SK-N-SH (cell line): Measurements from ENCODE around the gene UVRAG. TPM values are rescaled to one million over a fixed set of nuclear protein-coding genes. Genes with fewer than 3 reads are reported as not detected.

Experiments used
- CTCF ChIA-PET: fragments of 300-600, 350-600 bp; formaldehyde crosslinking; extraction: SDS; loops from one replicate; lab custom pipeline; 2021; lab: Yijun Ruan, JAX
- POLR2A ChIA-PET: fragments of 350-600 bp; sonication (Branson Sonifier 250); formaldehyde crosslinking; extraction: SDS; loops from one replicate; lab custom pipeline; 2020; ENCODE audit warnings: antibody characterized with exemption, inconsistent platforms; lab: Yijun Ruan, JAX
- DNase-seq: peaks from one replicate; pipeline ENCODE4 v3.0.0; 2012
- H2AFZ ChIP-seq: fragments of 200-600 bp; sonication (generic); 2 replicates; pipeline ENCODE4 v1.8.1; 2016; ENCODE audit warnings: antibody characterized with exemption, mild to moderate bottlenecking, low read depth
- H3F3A ChIP-seq: fragments of 200-600 bp; sonication (generic); replicated peaks from 2 replicates; pipeline ENCODE3; 2016; ENCODE audit warnings: antibody characterized with exemption, mild to moderate bottlenecking; ENCODE audit not compliant: insufficient read depth
- H3K27ac ChIP-seq, 2 experiments: fragments of 200-500 bp in 1 of 2; fragments of 200-600 bp in 1 of 2; sonication (Bioruptor generic) in 1 of 2; sonication (generic), shearing (Covaris generic) in 1 of 2; 2 replicates each; pipeline versions ENCODE4 v1.5.1 to v1.6.1; 2014 to 2016; ENCODE audit warnings: low read depth in 2 of 2, inconsistent platforms in 1 of 2, low read length in 1 of 2, mild to moderate bottlenecking in 1 of 2, mixed read lengths in 1 of 2
- H3K27me3 ChIP-seq: fragments of 200-600 bp; sonication (generic), shearing (Covaris generic); 2 replicates; pipeline ENCODE4 v1.6.1; 2016; ENCODE audit warnings: mixed run types; ENCODE audit not compliant: insufficient read depth
- H3K36me3 ChIP-seq, 2 experiments: fragments of 200-500 bp in 1 of 2; fragments of 200-600 bp in 1 of 2; sonication (Bioruptor generic) in 1 of 2; sonication (generic) in 1 of 2; replicated peaks in 1 of 2; 2 replicates each; pipeline versions ENCODE3 to v1.5.1; 2014 to 2016; ENCODE audit warnings: low read length in 1 of 2, mild to moderate bottlenecking in 1 of 2; ENCODE audit not compliant: insufficient read depth in 2 of 2, control insufficient read depth in 1 of 2
- H3K4me1 ChIP-seq, 2 experiments: fragments of 200-500 bp in 1 of 2; fragments of 200-600 bp in 1 of 2; sonication (Bioruptor generic) in 1 of 2; sonication (generic), shearing (Covaris generic) in 1 of 2; 2 replicates each; pipeline versions ENCODE4 v1.5.1 to v1.6.1; 2014 to 2016; ENCODE audit warnings: low read depth in 1 of 2, low read length in 1 of 2, mixed run types in 1 of 2; ENCODE audit not compliant: insufficient read depth in 2 of 2, control insufficient read depth in 1 of 2
- H3K4me2 ChIP-seq: fragments of 200-600 bp; sonication (generic), shearing (Covaris generic); 2 replicates; pipeline ENCODE4 v1.6.1; 2017; ENCODE audit warnings: mixed run types
- H3K4me3 ChIP-seq, 2 experiments: fragments of 200-500 bp in 1 of 2; fragments of 200-600 bp in 1 of 2; sonication (Bioruptor generic) in 1 of 2; sonication (generic), shearing (Covaris generic) in 1 of 2; 2 replicates each; pipeline versions ENCODE4 v1.5.1 to v1.8.1; 2014 to 2016; ENCODE audit warnings: low read depth in 2 of 2, inconsistent platforms in 1 of 2, low read length in 1 of 2, mild to moderate bottlenecking in 1 of 2, mixed read lengths in 1 of 2, moderate library complexity in 1 of 2
- H3K79me2 ChIP-seq: fragments of 200-600 bp; sonication (generic); 2 replicates; pipeline ENCODE4 v1.8.1; 2017; ENCODE audit warnings: mild to moderate bottlenecking; ENCODE audit not compliant: insufficient read depth
- H3K9ac ChIP-seq: fragments of 200-600 bp; sonication (generic); 2 replicates; pipeline ENCODE4 v1.6.1; 2017; ENCODE audit warnings: mixed run types
- H3K9me2 ChIP-seq: fragments of 200-600 bp; sonication (generic); 2 replicates; pipeline ENCODE4 v1.6.1; 2017; ENCODE audit warnings: mixed run types
- H3K9me3 ChIP-seq: fragments of 200-600 bp; sonication (generic); 2 replicates; pipeline ENCODE4 v1.6.1; 2017; ENCODE audit warnings: mixed run types, mild to moderate bottlenecking, moderate library complexity
- H4K20me1 ChIP-seq: fragments of 200-600 bp; sonication (generic); 2 replicates; pipeline ENCODE4 v1.6.1; 2017; ENCODE audit warnings: mild to moderate bottlenecking, mixed run types; ENCODE audit not compliant: insufficient read depth
- CHD2 ChIP-seq: fragments of 150-350 bp; IDR thresholded peaks from 2 replicates; pipeline ENCODE4 v1.6.1; 2018; ENCODE audit warnings: low read length; ENCODE audit not compliant: partially characterized antibody
- EP300 ChIP-seq, 2 experiments: IDR thresholded peaks; 2 replicates each; pipeline versions ENCODE4 v1.4.0 to v1.6.1; 2012; ENCODE audit warnings: borderline replicate concordance in 1 of 2, low read depth in 1 of 2, low read length in 1 of 2
- FOSL2 ChIP-seq: IDR thresholded peaks from 2 replicates; pipeline ENCODE4 v1.4.0; 2012; ENCODE audit warnings: low read depth, mild to moderate bottlenecking, moderate library complexity, borderline replicate concordance
- FOXJ3 ChIP-seq: sonication (generic); formaldehyde crosslinking; IDR thresholded peaks from 2 replicates; pipeline ENCODE4 v1.5.1; 2020; ENCODE audit warnings: mild to moderate bottlenecking, missing genetic modification reagents
- JUND ChIP-seq: IDR thresholded peaks from 2 replicates; pipeline ENCODE4 v1.4.0; 2012
- NRF1 ChIP-seq: IDR thresholded peaks from 2 replicates; pipeline ENCODE4 v1.6.1; 2012; ENCODE audit warnings: low read depth, mild to moderate bottlenecking, low read length
- RAD21 ChIP-seq: IDR thresholded peaks from 2 replicates; pipeline ENCODE4 v1.6.1; 2012; ENCODE audit warnings: mild to moderate bottlenecking, low read length
- RFX5 ChIP-seq: IDR thresholded peaks from 2 replicates; pipeline ENCODE4 v1.6.1; 2012; ENCODE audit warnings: mild to moderate bottlenecking, improper control_type of control experiment, low read length
- SIN3A ChIP-seq: IDR thresholded peaks from 2 replicates; pipeline ENCODE4 v1.6.1; 2012; ENCODE audit warnings: low read depth, mild to moderate bottlenecking, low read length, moderate library complexity, borderline replicate concordance
- SMC3 ChIP-seq: IDR thresholded peaks from 2 replicates; pipeline ENCODE4 v1.6.1; 2012; ENCODE audit warnings: low read depth, low read length, improper control_type of control experiment
- TAF1 ChIP-seq: IDR thresholded peaks from 2 replicates; pipeline ENCODE4 v1.6.1; 2012; ENCODE audit warnings: low read depth, mild to moderate bottlenecking, low read length, moderate library complexity, borderline replicate concordance
- TCF12 ChIP-seq: IDR thresholded peaks from 2 replicates; pipeline ENCODE4 v1.4.0; 2012
- YY1 ChIP-seq: IDR thresholded peaks from 2 replicates; pipeline ENCODE4 v1.4.0; 2012; ENCODE audit warnings: low read depth, mild to moderate bottlenecking
- WGBS: methylation state at CpG from one replicate; pipeline ENCODE4 v1.1.6; 2017; ENCODE audit warnings: low lambda C conversion rate; 5-methylcytosine and 5-hydroxymethylcytosine counted together
- polyA plus RNA-seq, 3 experiments: library from polyadenylated mRNA; depleted of rRNA; stranded (reverse); fragments of >200 nt; gene quantifications; 2 replicates each; pipeline ENCODE4 v1.2.3, GENCODE V29; 2012
- TF ChIP-seq, protein P1 (sequence below): fragments of 150-350 bp; IDR thresholded peaks from 2 replicates; pipeline ENCODE4 v1.6.1; 2017; ENCODE audit warnings: antibody characterized with exemption, low read length, low read depth, borderline replicate concordance
- TF ChIP-seq, protein P2 (sequence below): fragments of 150-350 bp; IDR thresholded peaks from 2 replicates; pipeline ENCODE4 v1.6.1; 2016; ENCODE audit warnings: mild to moderate bottlenecking, low read depth, low read length
- TF ChIP-seq, protein P3 (sequence below): IDR thresholded peaks from 2 replicates; pipeline ENCODE4; 2012
- TF ChIP-seq, protein P4 (sequence below): IDR thresholded peaks from 2 replicates; pipeline ENCODE4 v1.4.0; 2012; ENCODE audit warnings: low read depth, borderline replicate concordance

UVRAG gene
- polyA plus RNA-seq, 1 of the 3 experiments (the other 2 are of a cell fraction), result 5.8 TPM

DNA sequence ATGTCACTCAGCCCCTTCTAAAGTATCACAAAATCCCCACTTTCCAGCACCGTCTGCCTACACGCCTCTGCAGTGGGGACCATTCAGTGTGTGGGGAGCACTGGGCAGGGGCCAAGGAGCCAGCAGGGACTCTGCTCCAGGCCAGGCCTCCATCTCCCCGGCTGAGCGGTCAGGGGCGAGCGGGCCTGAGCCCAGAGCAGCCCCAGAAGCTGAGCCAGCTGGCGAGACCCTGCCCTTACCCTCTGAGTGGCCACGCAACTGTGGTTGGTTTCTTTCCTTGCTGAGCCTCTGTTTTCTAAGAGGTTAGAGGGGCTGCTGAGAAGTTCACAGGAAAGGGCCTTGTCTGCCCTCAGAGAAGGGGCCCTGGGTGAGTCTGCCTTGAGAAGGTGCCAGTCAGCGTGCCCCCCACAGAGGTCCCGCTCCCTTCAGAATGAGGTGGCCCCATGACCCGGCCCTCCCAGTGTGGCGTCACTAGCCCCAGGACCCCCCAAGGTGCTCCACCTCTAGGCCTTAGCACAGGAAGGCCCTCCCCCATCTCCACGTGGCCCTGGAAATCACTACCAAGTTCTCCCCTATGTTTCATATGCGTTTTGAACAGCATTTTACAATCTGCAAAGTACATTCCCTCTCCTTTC, 344.4 kb downstream of the UVRAG start:
- TF ChIP-seq, protein P1, sequence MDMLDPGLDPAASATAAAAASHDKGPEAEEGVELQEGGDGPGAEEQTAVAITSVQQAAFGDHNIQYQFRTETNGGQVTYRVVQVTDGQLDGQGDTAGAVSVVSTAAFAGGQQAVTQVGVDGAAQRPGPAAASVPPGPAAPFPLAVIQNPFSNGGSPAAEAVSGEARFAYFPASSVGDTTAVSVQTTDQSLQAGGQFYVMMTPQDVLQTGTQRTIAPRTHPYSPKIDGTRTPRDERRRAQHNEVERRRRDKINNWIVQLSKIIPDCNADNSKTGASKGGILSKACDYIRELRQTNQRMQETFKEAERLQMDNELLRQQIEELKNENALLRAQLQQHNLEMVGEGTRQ, result no peak
- TF ChIP-seq RFX5, result no peak
- TF ChIP-seq CHD2, result no peak
- no peak for TF ChIP-seq JUND
- no peak for TF ChIP-seq RAD21
- TF ChIP-seq TCF12, result no peak
- no peak for TF ChIP-seq EP300 (IDR thresholded peaks at IDR 0.05; ENCODE audit: borderline replicate concordance in 1 of 2, low read depth in 1 of 2, low read length in 1 of 2)
- no peak for TF ChIP-seq NRF1
- no peak for TF ChIP-seq TAF1
- TF ChIP-seq YY1, result no peak
- no peak for TF ChIP-seq FOXJ3 (CRISPR knock-in tag)
- no peak for TF ChIP-seq FOSL2
- TF ChIP-seq, protein P2, sequence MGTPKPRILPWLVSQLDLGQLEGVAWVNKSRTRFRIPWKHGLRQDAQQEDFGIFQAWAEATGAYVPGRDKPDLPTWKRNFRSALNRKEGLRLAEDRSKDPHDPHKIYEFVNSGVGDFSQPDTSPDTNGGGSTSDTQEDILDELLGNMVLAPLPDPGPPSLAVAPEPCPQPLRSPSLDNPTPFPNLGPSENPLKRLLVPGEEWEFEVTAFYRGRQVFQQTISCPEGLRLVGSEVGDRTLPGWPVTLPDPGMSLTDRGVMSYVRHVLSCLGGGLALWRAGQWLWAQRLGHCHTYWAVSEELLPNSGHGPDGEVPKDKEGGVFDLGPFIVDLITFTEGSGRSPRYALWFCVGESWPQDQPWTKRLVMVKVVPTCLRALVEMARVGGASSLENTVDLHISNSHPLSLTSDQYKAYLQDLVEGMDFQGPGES, result no peak
- no peak for TF ChIP-seq SIN3A
- TF ChIP-seq, protein P3, sequence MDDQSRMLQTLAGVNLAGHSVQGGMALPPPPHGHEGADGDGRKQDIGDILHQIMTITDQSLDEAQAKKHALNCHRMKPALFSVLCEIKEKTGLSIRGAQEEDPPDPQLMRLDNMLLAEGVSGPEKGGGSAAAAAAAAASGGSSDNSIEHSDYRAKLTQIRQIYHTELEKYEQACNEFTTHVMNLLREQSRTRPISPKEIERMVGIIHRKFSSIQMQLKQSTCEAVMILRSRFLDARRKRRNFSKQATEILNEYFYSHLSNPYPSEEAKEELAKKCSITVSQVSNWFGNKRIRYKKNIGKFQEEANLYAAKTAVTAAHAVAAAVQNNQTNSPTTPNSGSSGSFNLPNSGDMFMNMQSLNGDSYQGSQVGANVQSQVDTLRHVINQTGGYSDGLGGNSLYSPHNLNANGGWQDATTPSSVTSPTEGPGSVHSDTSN, result no peak
- TF ChIP-seq, protein P4, sequence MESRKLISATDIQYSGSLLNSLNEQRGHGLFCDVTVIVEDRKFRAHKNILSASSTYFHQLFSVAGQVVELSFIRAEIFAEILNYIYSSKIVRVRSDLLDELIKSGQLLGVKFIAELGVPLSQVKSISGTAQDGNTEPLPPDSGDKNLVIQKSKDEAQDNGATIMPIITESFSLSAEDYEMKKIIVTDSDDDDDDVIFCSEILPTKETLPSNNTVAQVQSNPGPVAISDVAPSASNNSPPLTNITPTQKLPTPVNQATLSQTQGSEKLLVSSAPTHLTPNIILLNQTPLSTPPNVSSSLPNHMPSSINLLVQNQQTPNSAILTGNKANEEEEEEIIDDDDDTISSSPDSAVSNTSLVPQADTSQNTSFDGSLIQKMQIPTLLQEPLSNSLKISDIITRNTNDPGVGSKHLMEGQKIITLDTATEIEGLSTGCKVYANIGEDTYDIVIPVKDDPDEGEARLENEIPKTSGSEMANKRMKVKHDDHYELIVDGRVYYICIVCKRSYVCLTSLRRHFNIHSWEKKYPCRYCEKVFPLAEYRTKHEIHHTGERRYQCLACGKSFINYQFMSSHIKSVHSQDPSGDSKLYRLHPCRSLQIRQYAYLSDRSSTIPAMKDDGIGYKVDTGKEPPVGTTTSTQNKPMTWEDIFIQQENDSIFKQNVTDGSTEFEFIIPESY, result no peak
- no peak for TF ChIP-seq SMC3
- WGBS, result 87% methylated on average over 6 of the region's 14 CpGs
- DNase-seq, result no peak

More for the DNA sequence above, 344.4 kb downstream of the UVRAG start:
- no peak overlapping the region for H2AFZ ChIP-seq
- H3K79me2 ChIP-seq, result no peaks in the 10 kb centered on the region
- no peaks in the 10 kb centered on the region for H3F3A ChIP-seq
- H3K27ac ChIP-seq, result no peak overlapping the region
- H3K9ac ChIP-seq, result no peak overlapping the region
- H3K27me3 ChIP-seq, result no peaks in the 10 kb centered on the region
- H3K36me3 ChIP-seq, result no peaks in the 10 kb centered on the region
- peaks cover 0 to 64% of the 10 kb centered on the region in 2 experiments; a peak in 2 of 4 replicates for H3K4me1 ChIP-seq
- H3K9me2 ChIP-seq, result no peaks in the 10 kb centered on the region
- no peak overlapping the region for H3K4me3 ChIP-seq
- POLR2A ChIA-PET, result no interaction called here
- CTCF ChIA-PET, result interaction anchor here (1.4 to 4.3 kb wide), 2 partner anchors 10 to 49 kb away, joined by 4 to 25 read pairs; no protein-coding TSS in a partner anchor
- no peak overlapping the region for H3K4me2 ChIP-seq
- H4K20me1 ChIP-seq, result no peaks in the 10 kb centered on the region
- no peaks in the 10 kb centered on the region for H3K9me3 ChIP-seq
